DND-41 (cell line): ENCODE measurements around the gene MREG.
A peak's percentile ranks its signal among the peaks of the same experiment; 100 is the strongest.

ENCODE experiments used
- ATAC-seq: fragments of 200-7000 bp; cut with Tn5 transposase; 3 replicates; pipeline ENCODE4 v1.9.1; 2021; ENCODE audit warnings: low read depth; ENCODE audit not compliant: insufficient read depth
- DNase-seq: peaks from one replicate; pipeline ENCODE4 v3.0.0-alpha.2; 2020
- H2AFZ ChIP-seq: 2 replicates; pipeline ENCODE4 v1.6.0; 2012; ENCODE audit warnings: low read depth, low read length
- H3K27ac ChIP-seq: 2 replicates; pipeline ENCODE4 v1.5.1; 2012; ENCODE audit warnings: low read length, inconsistent platforms
- H3K27me3 ChIP-seq: fragments of 200-600 bp; sonication (generic); 2 replicates; pipeline ENCODE4 v1.6.0; 2012; ENCODE audit warnings: low read length, mild to moderate bottlenecking, inconsistent platforms; ENCODE audit not compliant: insufficient read depth, poor library complexity
- H3K36me3 ChIP-seq: 2 replicates; pipeline ENCODE4 v1.5.1; 2012; ENCODE audit warnings: low read length, inconsistent platforms; ENCODE audit not compliant: insufficient read depth
- H3K4me1 ChIP-seq: 2 replicates; pipeline ENCODE4 v1.5.1; 2012; ENCODE audit warnings: mild to moderate bottlenecking, low read length; ENCODE audit not compliant: insufficient read depth
- H3K4me2 ChIP-seq: 2 replicates; pipeline ENCODE4 v1.6.0; 2012; ENCODE audit warnings: mild to moderate bottlenecking, moderate library complexity, low read length, inconsistent platforms; ENCODE audit not compliant: insufficient read depth
- H3K4me3 ChIP-seq, 2 experiments: fragments of 200-600 bp in 1 of 2; shearing (Covaris generic) in 1 of 2; 2 replicates each; pipeline ENCODE4 v1.5.1; 2012 to 2016; ENCODE audit warnings: inconsistent platforms in 2 of 2, low read length in 2 of 2, mild to moderate bottlenecking in 2 of 2, low read depth in 1 of 2, moderate library complexity in 1 of 2
- H3K79me2 ChIP-seq: 2 replicates; pipeline ENCODE4 v1.6.0; 2012; ENCODE audit warnings: low read length, inconsistent platforms; ENCODE audit not compliant: insufficient read depth
- H3K9ac ChIP-seq: 2 replicates; pipeline ENCODE4 v1.6.0; 2012; ENCODE audit warnings: low read depth, mild to moderate bottlenecking, inconsistent platforms, low read length, moderate library complexity
- H3K9me3 ChIP-seq: 2 replicates; pipeline ENCODE4 v1.5.1; 2012; ENCODE audit warnings: low read length, moderate library complexity, mild to moderate bottlenecking, inconsistent platforms; ENCODE audit not compliant: insufficient read depth, severe bottlenecking
- H4K20me1 ChIP-seq: 2 replicates; pipeline ENCODE4 v1.6.0; 2012; ENCODE audit warnings: low read length; ENCODE audit not compliant: insufficient read depth
- EZH2 ChIP-seq: IDR thresholded peaks from 3 replicates; pipeline ENCODE4 v1.6.1; 2012; ENCODE audit warnings: borderline replicate concordance, low read depth, mild to moderate bottlenecking, moderate library complexity, low read length, inconsistent platforms; ENCODE audit not compliant: severe bottlenecking
- TF ChIP-seq, protein P1 (sequence below): IDR thresholded peaks from 2 replicates; pipeline ENCODE4 v1.5.1; 2012; ENCODE audit warnings: borderline replicate concordance, low read length, moderate library complexity, mild to moderate bottlenecking; ENCODE audit not compliant: poor library complexity, severe bottlenecking; ENCODE audit errors: extremely low read depth

Gene MREG

DNA sequence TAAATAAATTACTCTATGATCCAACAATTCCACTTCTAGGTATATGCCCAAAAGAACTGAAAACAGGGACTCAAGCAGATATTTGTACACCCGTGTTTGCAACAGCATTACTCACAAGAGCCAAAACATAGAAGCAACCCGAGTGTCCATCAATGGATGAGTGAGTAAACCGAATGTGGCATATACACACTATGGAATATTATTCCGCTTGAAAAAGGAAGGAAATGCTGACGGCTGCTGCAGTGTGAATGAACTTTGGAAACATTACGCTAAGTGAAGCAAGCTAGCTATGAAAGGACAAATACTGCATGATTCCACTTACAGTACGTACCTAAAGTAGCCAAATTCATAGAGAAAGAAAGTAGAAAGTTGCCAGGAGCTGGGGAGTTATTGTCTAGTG is 32.2 kb downstream of the MREG start:
- Histone ChIP-seq H3K4me1 (no peaks in the 10 kb centered on the region), H3K79me2 (peaks cover 2% of the 10 kb centered on the region; the same call in 1 of the 2 replicates), H3K36me3 (peaks cover 9% of the 10 kb centered on the region; the same call in 1 of the 2 replicates), H3K4me2 (no peak overlapping the region), H3K9me3 (peaks cover 2% of the 10 kb centered on the region), H3K4me3 (no peak overlapping the region), H3K27ac (no peak overlapping the region), H3K27me3 (no peaks in the 10 kb centered on the region), H3K9ac (no peak overlapping the region), H4K20me1 (no peaks in the 10 kb centered on the region), H2AFZ (no peak overlapping the region)
- DNase-seq (no peak), ATAC-seq (no peak)
- no peak for TF ChIP-seq EZH2
- TF ChIP-seq, protein P1, sequence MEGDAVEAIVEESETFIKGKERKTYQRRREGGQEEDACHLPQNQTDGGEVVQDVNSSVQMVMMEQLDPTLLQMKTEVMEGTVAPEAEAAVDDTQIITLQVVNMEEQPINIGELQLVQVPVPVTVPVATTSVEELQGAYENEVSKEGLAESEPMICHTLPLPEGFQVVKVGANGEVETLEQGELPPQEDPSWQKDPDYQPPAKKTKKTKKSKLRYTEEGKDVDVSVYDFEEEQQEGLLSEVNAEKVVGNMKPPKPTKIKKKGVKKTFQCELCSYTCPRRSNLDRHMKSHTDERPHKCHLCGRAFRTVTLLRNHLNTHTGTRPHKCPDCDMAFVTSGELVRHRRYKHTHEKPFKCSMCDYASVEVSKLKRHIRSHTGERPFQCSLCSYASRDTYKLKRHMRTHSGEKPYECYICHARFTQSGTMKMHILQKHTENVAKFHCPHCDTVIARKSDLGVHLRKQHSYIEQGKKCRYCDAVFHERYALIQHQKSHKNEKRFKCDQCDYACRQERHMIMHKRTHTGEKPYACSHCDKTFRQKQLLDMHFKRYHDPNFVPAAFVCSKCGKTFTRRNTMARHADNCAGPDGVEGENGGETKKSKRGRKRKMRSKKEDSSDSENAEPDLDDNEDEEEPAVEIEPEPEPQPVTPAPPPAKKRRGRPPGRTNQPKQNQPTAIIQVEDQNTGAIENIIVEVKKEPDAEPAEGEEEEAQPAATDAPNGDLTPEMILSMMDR: no peak

DNA sequence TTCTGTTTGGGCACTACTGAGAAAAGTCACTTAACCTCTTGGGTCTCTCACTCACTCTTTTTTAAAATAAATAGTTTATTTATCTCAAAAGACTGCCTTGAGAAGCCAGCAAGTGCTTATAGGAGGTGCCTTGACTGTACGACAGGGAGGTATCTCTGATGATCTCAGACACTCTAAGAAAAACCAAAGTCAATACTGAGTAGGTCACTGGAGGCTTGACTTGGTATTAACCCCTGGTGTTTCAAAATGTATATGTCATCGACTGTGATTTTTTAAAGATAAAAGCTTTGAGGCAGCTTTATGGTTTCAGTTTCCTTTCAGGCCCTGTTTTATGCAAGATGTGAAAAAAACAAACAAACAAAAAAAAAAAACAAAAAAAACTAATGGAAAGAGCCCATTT is 33.7 kb downstream of the MREG start:
- Histone ChIP-seq H3K36me3 (0 out of 2 replicates have a peak, but pooled peaks cover 7% of the 10 kb centered on the region), H2AFZ (no peak overlapping the region), H3K4me3 (no peak overlapping the region), H3K9ac (no peak overlapping the region), H4K20me1 (peaks cover 3% of the 10 kb centered on the region; the same call in 1 of the 2 replicates), H3K4me1 (no peaks in the 10 kb centered on the region), H3K4me2 (no peak overlapping the region), H3K9me3 (peaks cover 2% of the 10 kb centered on the region), H3K27ac (no peak overlapping the region), H3K79me2 (peaks cover 2% of the 10 kb centered on the region; the same call in 1 of the 2 replicates), H3K27me3 (no peaks in the 10 kb centered on the region)
- DNase-seq: no peak
- ATAC-seq: peak; percentile 68; the same call in 2 of the 3 replicates
- TF ChIP-seq EZH2: no peak
- TF ChIP-seq, protein P1: no peak

DNA sequence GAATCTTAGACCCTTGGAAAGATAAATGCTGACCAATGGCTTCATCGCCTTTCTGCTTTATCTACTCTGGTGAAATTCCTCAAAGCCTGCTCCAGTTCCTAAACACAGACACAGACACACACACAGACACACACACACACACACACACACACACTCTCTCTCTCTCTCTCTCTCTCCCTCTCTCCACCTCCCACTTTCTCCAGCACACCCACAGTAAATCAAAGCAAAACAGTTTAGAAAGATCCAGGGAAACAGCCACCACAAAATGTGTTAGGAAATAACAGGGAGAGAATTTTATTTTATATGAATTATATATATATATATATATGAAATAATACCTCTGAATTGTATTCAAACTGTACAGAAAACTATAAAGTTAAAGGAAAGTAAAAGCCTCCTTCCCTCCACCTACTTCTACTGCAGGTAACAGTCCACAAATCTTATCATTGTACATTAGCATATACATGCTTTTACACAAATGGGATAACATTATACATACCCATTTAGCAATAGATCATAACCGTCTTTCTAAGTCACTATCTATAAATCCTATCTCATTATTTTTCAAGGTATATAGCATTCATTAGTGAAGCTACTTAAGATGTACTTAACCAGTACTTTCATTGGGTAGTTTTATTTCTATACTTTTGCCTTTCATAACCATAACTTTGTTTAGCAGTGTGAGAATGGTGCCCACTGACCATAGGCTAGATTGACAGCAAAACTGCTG is 38.5 kb downstream of the MREG start:
- DNase-seq (no peak), ATAC-seq (no peak)
- Histone ChIP-seq H3K4me2 (no peak overlapping the region), H3K9ac (no peak overlapping the region), H3K9me3 (no peaks in the 10 kb centered on the region), H3K36me3 (0 out of 2 replicates have a peak, but pooled peaks cover 2% of the 10 kb centered on the region), H3K27ac (0 out of 2 replicates have a peak overlapping the region, but pooled peaks have one; percentile 12), H3K27me3 (no peaks in the 10 kb centered on the region), H2AFZ (no peak overlapping the region), H3K4me3 (no peak overlapping the region), H4K20me1 (peaks cover 10% of the 10 kb centered on the region), H3K79me2 (peaks cover 6% of the 10 kb centered on the region; the same call in 1 of the 2 replicates), H3K4me1 (no peaks in the 10 kb centered on the region)
- TF ChIP-seq EZH2: no peak
- TF ChIP-seq, protein P1: no peak
